NCI-H2081 (cell line): ENCODE measurements around the gene OASL.

Experiments used
- DNase-seq, 2 experiments: peaks; one replicate each; lab custom pipeline; 2025; lab: John Stamatoyannopoulos, UW

OASL gene

DNA sequence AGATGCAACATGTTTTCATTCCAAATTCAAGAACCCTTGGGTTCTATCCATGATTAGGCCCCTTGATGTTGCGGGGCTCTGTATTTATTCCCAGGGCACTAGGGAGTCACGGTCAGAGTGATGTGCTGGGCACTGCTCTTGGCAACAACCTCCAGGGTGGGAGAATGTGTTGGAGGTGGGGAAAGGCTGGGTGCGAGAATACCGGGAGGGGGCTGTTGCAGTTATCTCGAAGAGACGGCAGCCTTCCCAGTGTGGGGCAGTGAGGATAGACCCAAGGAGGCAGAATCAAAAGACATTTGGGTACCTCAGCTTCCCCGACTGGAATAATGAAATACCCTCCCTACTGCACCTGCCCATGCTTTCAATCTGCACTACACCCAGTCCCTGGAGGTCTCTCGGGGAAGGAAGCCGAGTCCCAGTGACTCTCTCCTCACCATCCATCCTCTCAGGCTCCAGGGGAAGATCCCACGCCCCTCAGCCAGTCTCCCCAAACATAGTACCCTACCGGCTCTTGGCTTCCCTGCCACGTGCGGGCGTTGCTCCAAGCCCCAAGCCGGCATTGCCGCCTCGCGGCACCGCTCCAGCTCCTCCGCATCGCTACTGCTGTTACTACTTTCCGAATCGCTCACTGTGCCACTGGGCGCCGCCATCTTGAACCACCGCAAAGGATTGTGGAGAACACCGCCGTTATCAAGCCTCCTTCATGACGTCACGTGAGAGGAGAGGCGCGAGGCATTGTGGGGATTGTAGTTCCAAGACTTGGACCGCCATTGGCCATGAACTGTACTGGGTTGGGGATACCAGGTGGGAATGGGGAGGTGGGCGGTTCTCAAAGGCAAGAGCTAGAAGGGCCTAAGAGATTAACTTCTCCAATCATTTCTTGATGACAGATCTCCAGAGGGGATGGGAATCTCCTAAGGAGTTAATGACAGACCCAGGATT, 22.9 kb downstream of the OASL start, which contains the start of gene C12orf43:
Gene C12orf43 (minus strand): TSS at position 663 of the 942 bp plus-strand sequence. CDS start 13 bp downstream, at position 650.
- DNase-seq, result peak; percentile 90 to 94

DNA sequence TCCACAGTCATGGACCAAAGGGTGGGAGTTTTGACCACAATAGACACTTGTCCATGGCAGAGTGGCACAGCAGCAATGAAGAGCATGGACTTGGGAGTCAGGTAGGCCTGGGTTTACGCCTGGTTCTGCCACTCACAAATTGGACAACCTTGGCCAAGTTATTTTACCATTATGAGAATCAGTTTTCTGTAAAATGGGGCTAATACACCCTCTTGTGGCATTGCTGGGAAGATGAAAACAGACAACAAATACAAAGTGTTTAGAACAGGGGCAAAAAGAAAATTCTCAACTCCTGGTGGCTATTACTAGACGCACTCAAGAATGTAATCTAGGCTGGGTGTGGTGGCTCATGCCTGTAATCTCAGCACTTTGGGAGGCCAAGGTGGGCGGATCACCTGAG, 25.3 kb downstream of the OASL start:
- no peak for DNase-seq

DNA sequence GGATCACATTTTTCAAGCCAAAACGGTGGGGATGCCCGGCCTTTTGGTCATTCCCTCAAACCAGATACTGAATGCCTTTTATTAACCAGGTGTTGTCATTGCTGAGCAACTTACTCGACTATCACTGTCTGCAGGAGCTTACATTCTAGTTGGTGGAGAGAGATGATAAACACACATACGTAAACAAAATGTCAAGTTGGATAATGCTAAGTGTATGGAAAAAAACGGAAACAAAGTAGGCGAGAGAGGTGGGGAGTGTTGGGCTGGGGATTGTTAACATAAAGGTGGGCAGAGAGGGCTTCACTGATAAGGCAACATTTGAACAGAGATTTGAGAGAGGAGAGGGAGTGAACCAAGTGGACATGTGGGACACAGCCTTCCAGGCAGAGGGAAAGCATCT, 27.2 kb downstream of the OASL start:
- DNase-seq, result no peak

DNA sequence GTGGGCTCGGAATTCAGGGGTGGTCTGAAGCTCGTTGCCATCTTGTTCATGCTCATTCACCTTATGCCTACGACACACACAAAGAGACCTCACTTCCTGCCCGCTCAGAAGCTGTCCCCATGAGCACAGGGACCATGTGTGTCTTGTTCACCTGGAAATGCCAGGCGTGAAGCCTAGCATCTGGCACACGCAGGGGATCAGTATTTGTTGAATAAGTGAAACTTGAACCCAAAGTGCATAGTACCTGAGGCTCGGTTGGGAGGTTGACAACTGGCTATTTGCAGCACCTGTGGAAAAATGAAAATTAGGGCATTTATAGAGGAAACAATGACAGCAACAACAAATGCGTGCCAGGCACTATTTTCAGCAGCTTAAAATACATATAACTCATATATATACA, 28.2 kb downstream of the OASL start:
- peak in 1 of 2 experiments; percentile 27 for DNase-seq

DNA sequence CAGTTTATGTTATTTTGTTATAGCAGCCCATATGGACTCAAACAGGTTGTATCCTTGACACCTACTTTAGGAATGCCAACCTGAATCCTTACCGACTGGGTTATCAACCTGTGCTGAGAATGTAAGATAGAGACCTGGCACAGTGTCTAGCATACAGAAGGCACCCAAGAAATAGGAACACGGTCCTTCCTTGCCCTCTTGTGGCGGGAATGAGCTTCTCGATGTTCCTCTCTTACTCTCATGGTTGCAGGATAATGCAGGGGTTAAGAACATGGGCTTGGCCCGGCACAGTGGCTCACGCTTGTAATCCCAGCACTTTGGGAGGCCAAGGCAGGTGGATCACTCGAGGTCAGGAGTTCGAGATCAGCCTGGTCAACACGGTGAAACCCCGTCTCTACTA, 29.3 kb downstream of the OASL start:
- peak in 1 of 2 experiments; percentile 14 for DNase-seq

DNA sequence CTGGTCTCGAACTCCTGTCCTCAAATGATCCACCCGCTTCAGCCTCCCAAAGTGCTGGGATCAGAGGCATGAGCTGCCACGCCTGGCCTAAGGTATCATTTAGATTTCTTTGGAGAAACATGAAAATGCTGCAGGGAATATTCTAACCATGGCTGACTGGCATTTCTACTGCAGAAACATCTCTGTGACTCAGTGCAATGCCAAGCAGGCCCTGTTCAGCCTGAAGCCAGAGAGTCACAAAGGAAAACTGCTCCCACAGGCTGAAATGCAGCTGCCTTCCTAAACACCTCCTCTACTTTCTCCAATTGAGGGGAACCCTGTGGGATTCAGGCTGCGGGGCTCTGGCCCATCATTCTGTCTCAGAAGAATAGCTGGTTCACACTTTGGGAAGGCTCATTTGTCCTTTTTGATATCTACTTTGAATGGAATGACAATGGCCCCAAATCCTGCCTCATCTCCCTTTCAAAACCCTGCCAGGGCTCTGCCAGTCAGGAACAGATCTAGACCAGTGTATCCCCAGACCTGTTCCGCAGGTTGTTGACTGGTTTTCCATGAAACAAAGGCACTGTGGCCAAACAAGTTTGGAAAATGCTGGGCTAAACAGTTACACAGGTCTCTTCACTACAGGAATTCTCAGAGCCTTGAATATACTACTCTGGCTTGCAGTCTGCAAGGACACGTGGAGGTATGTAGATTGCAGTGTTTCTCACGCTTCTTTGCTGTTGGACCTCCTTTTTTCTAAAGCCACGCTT, 30.5 kb downstream of the OASL start:
- no peak for DNase-seq

DNA sequence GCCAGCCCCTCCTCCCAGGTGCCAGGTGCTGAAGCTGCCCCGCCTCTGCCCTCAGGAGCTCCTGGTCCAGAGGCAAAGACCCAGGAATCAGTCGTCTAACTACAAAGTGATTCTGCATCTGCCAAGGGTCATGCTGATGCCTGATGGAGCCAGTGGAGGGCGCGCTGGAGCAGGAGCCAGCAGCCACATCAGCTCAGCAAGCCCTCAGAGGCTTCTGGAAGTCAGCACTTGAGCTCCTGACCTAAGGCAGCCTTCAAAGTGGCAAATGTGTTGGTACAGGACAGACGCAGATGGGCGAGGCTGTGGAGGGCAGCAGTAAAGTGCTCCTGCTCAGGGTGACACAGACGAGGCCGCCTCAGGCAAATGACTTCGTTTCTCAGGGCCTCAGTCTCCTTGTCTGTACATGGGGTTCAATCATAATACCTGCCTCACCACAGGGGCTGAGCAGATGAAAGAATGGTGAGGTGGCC, 33.7 kb downstream of the OASL start:
- DNase-seq, result peak; percentile 25 to 47

DNA sequence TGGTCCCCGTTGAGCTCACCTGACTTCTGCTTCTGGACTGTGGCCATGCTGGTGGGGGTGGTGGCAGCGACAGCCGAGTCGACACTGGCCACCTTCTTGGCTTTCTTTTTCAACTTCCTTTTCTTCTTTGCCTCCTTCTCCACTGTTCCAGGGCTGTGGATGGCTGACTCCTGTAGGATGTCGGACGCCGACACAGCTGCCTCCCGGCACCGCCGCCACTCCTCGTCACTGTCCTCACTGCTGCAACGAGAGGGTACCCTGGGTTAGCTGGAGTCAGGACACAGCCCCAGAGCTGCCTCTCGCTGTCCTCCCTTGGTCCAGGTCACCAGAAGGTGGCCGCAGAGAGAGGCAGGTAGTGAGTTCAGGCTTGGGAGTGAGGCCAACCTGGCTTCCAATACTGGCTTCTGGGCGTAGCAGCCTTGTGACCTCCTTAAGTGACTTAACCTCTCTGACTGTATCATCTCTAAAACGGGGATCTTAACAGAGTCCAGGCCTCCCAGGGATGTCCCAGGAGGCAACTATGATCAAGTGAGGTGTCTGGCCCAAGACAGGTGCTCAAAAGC, 34.7 kb downstream of the OASL start:
- DNase-seq, result no peak

DNA sequence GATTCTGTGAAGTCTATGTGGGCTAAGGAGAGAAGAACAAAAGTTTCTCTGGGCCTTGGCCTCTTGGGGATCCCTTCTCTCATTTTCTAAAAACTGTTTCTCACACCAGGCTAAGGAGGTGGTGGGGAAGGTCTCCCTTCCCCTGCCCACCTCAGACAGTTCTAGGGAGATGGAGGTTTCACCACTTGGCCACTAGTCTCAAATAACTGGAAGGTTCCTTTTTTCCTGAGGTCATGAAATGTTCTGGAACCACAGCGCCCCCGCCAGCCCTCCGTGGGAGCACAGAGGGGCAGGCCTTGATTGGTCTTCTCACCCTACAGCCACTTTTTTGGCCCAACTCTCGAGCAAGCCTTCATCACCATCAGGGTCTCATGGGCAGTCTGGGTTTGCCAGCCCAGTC, 35.4 kb downstream of the OASL start:
- DNase-seq, result no peak

DNA sequence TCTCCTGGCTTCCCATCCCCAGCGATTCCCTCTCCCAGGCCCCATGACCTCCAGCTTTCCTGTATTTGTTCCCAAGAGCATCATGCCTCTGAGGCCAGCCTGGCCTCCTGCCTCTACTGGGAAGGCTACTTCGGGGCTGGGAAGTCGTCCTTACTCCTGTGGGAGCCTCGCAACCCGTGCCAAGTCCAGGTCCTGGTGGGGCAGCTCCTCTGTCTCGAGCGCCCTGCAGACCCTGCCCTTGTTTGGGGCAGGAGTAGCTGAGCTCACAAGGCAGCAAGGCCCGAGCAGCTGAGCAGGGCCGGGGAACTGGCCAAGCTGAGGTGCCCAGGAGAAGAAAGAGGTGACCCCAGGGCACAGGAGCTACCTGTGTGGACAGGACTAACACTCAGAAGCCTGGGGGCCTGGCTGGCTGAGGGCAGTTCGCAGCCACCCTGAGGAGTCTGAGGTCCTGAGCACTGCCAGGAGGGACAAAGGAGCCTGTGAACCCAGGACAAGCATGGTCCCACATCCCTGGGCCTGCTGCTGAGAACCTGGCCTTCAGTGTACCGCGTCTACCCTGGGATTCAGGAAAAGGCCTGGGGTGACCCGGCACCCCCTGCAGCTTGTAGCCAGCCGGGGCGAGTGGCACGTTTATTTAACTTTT, 37.1 kb downstream of the OASL start:
- DNase-seq, result no peak

DNA sequence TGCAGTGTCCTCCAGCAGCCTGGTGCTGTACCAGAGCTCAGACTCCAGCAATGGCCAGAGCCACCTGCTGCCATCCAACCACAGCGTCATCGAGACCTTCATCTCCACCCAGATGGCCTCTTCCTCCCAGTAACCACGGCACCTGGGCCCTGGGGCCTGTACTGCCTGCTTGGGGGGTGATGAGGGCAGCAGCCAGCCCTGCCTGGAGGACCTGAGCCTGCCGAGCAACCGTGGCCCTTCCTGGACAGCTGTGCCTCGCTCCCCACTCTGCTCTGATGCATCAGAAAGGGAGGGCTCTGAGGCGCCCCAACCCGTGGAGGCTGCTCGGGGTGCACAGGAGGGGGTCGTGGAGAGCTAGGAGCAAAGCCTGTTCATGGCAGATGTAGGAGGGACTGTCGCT, 38.0 kb downstream of the OASL start:
- DNase-seq, result no peak

DNA sequence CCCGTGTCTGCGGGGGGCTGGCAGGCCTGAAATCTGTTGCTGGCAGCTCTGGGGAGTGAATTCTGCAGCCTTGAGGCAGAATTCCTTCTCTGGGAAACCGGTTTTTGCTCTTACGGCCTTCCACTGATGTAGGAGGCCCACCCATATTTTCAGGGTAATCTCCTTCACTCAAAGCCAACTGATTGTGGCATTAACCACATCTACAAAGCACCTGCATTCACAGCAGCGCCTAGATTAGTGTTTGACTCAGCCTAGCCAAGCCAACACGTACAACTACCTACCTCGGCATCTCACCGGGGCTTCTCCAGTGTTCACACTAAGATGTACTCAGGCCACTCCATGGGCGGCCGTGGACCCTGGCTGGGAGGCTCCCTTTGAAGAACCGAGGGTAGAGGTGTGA, 38.5 kb downstream of the OASL start:
- no peak for DNase-seq

DNA sequence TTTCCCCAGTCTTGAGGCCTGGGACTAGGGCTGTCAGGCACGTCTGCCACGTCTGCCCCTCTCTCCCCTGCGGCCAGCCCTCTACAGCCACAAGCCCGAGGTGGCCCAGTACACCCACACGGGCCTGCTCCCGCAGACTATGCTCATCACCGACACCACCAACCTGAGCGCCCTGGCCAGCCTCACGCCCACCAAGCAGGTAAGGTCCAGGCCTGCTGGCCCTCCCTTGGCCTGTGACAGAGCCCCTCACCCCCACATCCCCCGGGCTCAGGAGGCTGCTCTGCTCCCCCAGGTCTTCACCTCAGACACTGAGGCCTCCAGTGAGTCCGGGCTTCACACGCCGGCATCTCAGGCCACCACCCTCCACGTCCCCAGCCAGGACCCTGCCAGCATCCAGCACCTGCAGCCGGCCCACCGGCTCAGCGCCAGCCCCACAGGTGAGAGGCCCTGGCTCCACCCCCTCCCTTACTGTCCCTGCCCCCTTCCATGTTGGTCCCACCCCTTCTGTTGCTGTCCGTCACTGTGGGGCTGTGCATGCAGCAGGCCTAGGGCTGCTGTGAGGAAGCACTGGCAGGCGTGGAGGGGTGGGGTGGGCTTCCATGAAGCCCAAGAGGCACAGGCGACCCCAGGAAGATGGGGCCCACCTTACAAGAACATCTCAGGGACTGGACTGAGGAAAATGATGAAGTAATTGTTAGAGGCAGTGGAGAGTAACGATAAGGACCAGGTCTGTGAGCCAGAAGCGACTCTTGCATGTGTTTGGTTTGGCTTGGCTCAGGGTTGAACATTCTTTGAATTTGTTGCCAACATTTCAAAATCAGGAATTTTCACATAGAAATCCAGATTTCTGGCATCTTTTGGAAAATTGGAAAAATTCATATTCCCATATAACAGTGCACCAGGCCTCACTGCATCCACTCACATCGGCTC, 39.6 kb downstream of the OASL start:
- no peak for DNase-seq

DNA sequence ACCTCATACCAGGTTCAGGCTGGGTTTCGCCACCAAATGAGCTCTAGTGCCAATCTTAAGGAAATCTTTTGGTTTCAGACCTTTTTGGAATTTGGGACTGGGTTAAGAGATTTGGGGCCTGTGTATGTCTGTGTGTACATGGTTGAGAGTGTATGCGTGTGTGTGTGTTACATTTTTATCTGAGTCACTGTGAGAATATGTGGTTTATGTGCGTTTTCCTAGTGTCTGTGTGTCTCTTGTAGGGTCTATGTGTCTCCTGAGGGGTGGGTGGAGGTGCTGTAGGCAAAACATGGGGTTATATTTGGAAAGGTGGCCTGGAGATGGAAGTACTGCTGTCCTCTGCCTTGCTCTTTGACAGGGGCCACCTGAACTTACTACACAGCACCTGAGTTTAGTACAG, 40.6 kb downstream of the OASL start:
- DNase-seq, result no peak

DNA sequence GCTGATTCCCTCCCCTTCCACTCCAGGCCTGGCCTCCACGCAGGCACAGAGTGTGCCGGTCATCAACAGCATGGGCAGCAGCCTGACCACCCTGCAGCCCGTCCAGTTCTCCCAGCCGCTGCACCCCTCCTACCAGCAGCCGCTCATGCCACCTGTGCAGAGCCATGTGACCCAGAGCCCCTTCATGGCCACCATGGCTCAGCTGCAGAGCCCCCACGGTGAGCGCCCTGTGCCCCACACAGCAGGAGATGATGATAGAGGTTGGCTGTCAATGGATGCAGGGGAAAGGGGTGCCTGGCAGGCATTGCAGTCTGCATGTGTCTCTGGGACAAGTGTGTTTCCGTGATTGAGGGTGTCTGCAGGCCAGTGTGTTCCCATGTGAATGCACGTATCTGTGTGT, 41.6 kb downstream of the OASL start:
- no peak for DNase-seq

DNA sequence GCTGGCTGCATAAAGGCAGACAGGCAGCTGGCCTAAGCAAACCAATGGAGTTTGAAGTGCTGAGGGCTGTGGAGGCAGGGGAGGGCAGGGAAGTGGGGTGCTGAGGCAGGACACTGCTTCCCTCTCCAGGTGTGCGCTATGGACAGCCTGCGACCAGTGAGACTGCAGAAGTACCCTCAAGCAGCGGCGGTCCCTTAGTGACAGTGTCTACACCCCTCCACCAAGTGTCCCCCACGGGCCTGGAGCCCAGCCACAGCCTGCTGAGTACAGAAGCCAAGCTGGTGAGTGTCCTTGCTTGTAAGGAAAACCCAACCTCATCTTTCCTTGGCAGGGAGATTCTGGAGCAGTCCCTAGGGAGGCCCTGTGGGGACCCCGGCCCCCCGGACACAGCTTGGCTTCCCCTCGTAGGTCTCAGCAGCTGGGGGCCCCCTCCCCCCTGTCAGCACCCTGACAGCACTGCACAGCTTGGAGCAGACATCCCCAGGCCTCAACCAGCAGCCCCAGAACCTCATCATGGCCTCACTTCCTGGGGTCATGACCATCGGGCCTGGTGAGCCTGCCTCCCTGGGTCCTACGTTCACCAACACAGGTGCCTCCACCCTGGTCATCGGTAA, 42.8 kb downstream of the OASL start:
- no peak for DNase-seq

DNA sequence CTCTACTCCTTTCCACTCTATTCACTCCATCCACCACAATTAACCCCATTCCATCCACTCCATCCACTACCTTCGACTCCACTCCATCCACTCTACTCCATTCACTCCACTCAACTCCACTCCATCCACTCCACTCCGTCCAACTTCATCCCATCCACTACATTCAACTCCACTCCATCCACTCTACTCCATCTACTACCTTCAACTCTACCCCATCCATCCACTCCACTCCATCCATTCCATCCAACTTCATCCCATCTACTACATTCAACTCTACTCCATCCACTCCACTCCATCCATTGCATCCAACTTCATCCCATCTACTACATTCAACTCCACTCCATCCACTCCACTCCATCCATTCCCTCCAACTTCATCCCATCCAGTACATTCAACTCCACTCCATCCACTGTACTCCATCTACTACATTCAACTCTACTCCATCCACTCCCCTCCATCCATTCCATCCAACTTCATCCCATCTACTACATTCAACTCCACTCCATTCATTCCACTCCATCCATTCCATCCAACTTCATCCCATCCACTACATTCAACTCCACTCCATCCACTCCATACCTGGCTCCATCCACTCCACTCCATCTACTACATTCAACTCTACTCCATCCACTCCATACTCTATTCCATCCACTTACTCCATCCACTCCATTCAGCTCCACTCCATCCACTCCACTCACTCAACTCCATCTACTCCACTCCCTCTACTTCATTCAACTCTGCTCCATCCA, 44.3 kb downstream of the OASL start:
- no peak for DNase-seq

DNA sequence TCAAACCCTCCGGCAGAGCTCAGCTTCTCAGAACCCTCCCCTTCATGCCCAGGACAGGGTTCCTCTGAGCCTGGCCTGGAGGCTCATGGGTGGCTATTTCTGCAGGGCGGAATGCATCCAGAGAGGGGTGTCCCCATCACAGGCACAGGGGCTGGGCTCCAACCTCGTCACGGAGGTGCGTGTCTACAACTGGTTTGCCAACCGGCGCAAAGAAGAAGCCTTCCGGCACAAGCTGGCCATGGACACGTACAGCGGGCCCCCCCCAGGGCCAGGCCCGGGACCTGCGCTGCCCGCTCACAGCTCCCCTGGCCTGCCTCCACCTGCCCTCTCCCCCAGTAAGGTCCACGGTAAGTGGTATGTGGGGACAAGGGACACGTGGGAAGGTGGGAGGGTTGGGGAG, 45.0 kb downstream of the OASL start:
- DNase-seq, result no peak

DNA sequence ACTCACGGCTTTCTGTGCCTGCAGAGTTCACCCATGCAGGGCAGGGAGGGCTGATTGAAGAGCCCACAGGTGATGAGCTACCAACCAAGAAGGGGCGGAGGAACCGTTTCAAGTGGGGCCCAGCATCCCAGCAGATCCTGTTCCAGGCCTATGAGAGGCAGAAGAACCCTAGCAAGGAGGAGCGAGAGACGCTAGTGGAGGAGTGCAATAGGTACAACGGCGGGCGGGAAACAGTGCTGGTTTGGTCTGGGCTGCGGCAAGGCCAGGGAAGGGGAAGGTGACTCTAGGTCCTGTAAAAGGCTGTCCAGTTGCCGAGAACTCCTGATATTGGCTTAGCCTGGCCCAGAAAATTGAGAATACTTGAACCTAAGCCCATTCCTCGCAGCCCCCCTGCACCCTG, 45.5 kb downstream of the OASL start:
- no peak for DNase-seq

DNA sequence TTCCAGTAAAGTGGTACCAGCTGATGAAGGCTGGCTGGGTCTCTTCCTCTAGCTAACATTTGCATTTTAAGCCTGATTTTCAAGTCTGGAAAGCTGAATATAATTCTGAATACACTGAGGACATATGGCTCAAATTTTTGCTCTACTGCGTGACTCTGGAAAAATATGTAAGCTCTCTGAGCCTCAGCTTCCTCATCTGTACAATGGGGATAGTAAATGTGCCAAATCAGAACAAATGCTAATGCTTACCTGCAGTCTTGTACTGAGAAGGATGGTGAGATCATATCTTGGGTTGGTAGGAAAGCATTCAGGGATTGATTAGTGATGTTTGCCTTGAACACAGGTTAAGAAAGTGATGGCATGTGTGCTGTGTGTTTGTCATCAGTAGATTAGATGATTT, 46.1 kb downstream of the OASL start:
- no peak for DNase-seq
